Measurements from ENCODE around the gene ZSWIM4. TPM values are rescaled to one million over a fixed set of nuclear protein-coding genes. Genes with fewer than 3 reads are reported as not detected.
"Not testable (repeated sequence)": the region's sequence is repeated elsewhere in the genome, so short reads cannot be mapped to it uniquely, and the experiment has no call there.

Gene ZSWIM4
- total RNA-seq, 1 experiment from 2014 or later: 2.7 TPM

- no peak for DNase-seq (ENCODE audit: low read depth)
Measured at GRCh38 chr19:13848340-13848677, 53.1 kb downstream of the ZSWIM4 start.

DNA sequence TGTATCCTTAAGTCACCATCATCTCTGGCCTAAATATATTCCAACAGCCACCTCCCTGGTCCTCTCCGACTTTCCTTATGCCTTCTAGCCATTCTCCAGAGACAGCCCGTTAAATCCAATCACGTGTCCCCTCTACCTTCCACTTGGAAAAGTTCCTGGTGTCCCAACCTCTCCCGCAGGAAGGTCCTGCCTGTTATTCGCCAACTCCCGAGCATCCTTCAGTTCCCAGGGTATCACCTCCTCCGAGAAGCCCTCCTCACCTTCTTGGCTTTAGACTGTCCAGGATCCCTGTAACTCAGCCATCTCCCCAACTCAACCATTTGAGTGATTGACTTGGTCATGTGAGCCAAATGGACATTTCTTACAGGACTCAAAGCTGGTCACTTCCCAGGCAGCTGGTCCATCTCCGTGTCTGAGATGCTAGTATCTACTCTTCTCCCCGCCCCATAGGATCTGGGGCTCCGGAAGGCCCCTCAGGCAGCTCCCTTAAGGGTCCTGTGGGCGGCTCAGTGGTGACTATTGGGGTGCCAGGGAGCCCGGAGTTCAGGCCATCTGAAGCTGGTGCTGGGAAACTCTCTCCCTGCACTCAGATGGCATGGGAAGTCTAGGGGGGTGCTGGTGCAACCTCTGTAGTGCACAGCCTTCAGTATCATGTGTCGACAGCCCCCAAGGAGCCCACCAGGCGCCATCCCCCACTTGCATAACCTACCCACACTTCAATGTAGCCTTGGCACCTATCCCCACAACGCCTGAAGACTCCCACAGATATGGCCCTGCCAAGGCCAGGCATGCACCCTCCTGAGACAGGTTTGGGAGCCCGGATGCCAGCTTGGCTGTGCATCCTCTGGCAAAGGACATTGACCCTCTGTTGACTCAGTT, 53.8 kb downstream of the ZSWIM4 start:
- DNase-seq (ENCODE audit: low read depth): no peak

- peak; percentile 66 for DNase-seq (ENCODE audit: low read depth)
Measured at GRCh38 chr19:13849991-13850909, 55.0 kb downstream of the ZSWIM4 start.

GRCh38 chr19:13850910-13851733, 55.9 kb downstream of the ZSWIM4 start:
- peak; percentile 99 for DNase-seq (ENCODE audit: low read depth)

- DNase-seq (ENCODE audit: low read depth): not testable (repeated sequence)
Measured at GRCh38 chr19:13851734-13852114, 56.5 kb downstream of the ZSWIM4 start.

- DNase-seq (ENCODE audit: low read depth): not testable (repeated sequence)
Measured at GRCh38 chr19:13852171-13852707, 57.0 kb downstream of the ZSWIM4 start.

DNA sequence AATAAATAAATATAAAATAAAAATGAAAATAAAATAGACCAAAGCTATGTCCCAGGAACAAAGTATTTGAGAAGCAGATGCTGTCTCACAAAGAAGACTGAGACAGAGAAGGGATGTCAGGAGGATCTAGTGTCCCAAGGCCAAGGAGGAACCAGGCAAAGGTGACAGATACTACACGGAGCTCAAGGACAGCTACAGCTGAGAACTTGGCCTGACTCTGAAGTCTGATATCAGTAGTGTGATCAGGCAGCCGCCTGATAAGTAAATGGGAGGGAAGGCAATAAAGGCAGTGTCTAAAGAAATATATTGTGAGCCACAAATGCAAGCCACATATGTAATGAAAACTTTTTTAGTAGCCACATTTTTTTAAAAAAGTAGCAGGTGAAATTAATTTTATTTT, 61.3 kb downstream of the ZSWIM4 start:
- DNase-seq (ENCODE audit: low read depth): no peak

- peak; percentile 54 for DNase-seq (ENCODE audit: low read depth)
Measured at GRCh38 chr19:13859361-13859880, 64.2 kb downstream of the ZSWIM4 start.

DNA sequence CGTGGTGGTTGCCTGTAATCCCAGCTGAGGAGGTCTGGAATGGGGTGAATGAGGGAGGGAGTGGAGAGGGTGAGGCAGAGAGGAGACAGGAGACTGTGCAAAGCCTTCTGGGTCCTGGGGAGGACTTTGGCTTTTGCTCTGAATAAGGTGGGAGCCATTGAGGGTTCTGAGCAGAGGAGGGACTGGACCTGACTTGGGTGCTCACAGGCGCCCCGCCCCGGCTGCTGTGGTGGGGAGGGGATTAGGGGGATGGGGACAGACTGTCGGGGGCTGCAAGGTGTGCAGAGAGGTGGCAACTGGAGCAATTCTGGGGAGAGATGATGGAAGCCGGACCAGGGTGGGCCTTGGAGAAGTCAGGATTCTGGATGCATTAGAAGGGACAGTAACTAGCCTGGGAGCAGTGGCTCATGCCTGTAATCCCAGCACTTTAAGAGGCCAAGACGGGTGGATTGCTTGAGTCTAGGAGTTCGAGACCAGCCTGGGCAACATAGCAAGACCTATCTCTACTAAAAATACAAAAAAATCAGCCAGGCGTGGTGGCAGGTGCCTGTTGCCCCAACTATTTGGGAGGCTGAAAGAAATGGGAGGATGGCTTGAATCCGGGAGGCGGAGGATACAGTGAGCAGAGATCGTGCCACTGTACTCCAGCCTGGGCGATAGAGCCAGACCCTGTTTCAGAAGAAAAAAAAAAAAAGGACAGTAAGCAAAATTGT, 65.6 kb downstream of the ZSWIM4 start:
- no peak for DNase-seq (ENCODE audit: low read depth)

- DNase-seq (ENCODE audit: low read depth): no peak
Measured at GRCh38 chr19:13861392-13861713, 66.1 kb downstream of the ZSWIM4 start.

GRCh38 chr19:13861714-13862531, 66.7 kb downstream of the ZSWIM4 start:
- DNase-seq (ENCODE audit: low read depth): peak; percentile 91

GRCh38 chr19:13864046-13864666, 68.9 kb downstream of the ZSWIM4 start:
- DNase-seq (ENCODE audit: low read depth): no peak

DNA sequence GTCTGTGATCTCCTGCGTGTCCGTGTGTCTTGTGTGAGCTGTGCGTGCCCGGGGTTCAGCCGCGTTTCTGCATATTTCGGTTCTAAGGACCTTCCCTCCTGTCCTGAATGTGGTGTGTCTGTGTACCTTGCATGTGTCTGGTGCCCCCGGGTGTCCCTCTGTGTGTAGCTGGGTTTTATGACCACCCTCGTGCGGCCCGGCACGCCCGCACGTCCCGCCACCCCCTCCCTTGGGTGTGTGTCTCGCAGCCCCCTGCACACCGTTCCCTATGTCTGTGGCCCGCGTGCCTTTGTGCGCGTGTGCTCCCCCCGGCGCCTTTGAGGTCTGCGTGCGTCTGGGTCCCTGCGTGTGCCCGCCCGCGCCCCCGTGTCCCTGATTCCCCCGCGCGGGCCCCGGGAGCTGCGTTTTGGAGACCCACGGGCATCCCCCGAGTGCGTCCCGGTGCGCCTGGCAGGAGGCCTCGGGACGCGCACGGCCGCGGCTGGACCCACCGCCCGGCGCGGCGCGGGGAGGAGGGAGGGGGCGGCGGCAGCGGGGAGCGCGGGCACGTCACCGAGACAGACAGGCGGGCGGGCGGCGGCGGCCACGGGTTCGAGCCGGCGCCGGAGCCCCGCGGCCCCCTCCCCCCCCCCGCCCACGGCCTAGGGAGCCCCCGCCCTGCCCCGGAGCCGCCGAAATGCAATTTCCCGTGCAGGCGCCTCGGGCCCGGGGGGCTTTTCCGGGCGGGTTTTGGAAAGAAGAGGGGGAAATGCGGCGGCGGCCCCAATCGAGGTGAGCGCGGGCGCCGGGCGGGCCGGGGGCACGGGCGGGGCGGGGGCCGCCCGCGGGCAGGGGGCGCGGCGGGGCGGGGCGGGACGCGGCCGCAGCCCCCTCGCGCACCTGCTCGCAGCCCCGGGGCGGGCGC, 69.7 kb downstream of the ZSWIM4 start:
- DNase-seq (ENCODE audit: low read depth): no peak

- DNase-seq (ENCODE audit: low read depth): no peak
Measured at GRCh38 chr19:13865571-13866462, 70.6 kb downstream of the ZSWIM4 start.

DNA sequence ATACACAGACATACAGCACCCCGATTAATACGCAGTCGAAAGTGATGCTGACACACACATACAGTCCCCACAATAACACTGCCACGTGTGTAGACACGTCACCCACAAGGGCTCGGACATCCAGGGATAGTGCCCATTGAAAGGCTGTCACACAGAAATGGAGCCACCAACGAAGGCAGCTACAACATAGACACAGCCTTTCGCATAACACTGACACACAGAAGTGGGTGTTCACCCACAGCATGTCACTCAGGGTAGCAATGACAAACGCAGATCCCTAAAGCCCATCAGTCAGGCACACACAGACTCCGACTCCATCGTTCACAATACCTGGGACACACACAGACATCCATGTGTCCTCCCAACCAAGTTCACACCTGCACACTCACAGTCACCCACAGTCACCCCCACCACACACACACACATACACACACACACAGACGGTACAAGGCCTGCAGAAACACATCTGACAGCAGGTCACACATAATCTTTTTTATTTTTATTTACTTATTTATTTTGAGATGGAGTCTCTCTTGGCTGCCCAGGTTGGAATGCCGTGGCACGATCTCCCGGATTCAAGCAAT, 71.3 kb downstream of the ZSWIM4 start:
- DNase-seq (ENCODE audit: low read depth): no peak

DNA sequence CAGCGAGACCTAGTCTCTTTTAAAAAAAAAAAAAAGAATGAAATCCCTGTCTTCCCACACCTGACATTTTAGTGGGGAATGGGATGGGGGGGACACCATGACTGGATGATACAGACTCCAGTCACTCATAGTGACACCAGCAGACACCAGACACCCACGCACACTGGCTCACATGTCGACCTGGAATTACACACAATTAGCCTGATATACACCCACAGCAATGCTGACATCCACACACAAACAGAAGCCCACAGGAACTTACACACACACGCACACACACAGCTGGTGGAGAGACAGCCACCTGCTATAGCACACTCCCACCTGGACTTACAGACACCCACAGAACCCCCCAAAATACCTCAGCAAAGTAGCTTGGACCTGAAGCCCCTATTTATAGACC, 73.4 kb downstream of the ZSWIM4 start:
- no peak for DNase-seq (ENCODE audit: low read depth)

- DNase-seq (ENCODE audit: low read depth): no peak
Measured at GRCh38 chr19:13869281-13869680, 74.0 kb downstream of the ZSWIM4 start.

All from HT1080 (cell line).